K562 (cell line): Measurements from ENCODE around the gene CDKL1. TPM values are rescaled to one million over a fixed set of nuclear protein-coding genes. Genes with fewer than 3 reads are reported as not detected.
A peak's percentile ranks its signal among the peaks of the same experiment; 100 is the strongest.

ENCODE experiments used
- CBX1 ChIP-seq: sonication (generic); IDR thresholded peaks from 2 replicates; pipeline ENCODE4 v1.6.1; 2016; ENCODE audit warnings: antibody characterized with exemption, low read depth, mild to moderate bottlenecking
- CREB1 ChIP-seq, 2 experiments: sonication (generic) in 1 of 2; formaldehyde crosslinking in 1 of 2; IDR thresholded peaks; 2 replicates each; pipeline versions ENCODE4 v1.6.1 to v1.8.0; 2012 to 2022; ENCODE audit warnings: inconsistent platforms in 1 of 2, mild to moderate bottlenecking in 1 of 2, missing genetic modification reagents in 1 of 2, moderate library complexity in 1 of 2
- E2F3 ChIP-seq: fragments of 250-450 bp; sonication (Bioruptor Pico); IDR thresholded peaks from 2 replicates; pipeline ENCODE4 v1.4.0; 2020; ENCODE audit warnings: mild to moderate bottlenecking
- GATAD2A ChIP-seq: fragments of 450-650 bp; IDR thresholded peaks from 2 replicates; pipeline ENCODE4 v1.6.1; 2017
- IFI16 ChIP-seq: fragments of 250-450 bp; sonication (Bioruptor Pico); IDR thresholded peaks from 2 replicates; pipeline ENCODE4 v2.1.2; 2022; ENCODE audit warnings: mild to moderate bottlenecking, inconsistent platforms
- RAD51 ChIP-seq: fragments of 450-650 bp; IDR thresholded peaks from 2 replicates; pipeline ENCODE4 v1.7.1; 2016; ENCODE audit warnings: low read depth, mild to moderate bottlenecking, borderline replicate concordance
- RBM25 ChIP-seq: fragments of 200-400 bp; formaldehyde crosslinking; IDR thresholded peaks from 2 replicates; pipeline ENCODE4 v1.6.1; 2018; ENCODE audit warnings: low read length, low read depth, moderate library complexity; ENCODE audit not compliant: severe bottlenecking
- SREBF1 ChIP-seq: fragments of 150-350 bp; IDR thresholded peaks from 2 replicates; pipeline ENCODE4 v1.6.1; 2014; ENCODE audit warnings: antibody characterized with exemption, low read depth, low read length, borderline replicate concordance
- TEAD4 ChIP-seq, 2 experiments: sonication (generic) in 1 of 2; formaldehyde crosslinking in 1 of 2; IDR thresholded peaks; 2 replicates each; pipeline versions ENCODE4 v1.6.1 to v1.8.0; 2012 to 2022; ENCODE audit warnings: borderline replicate concordance in 1 of 2, inconsistent platforms in 1 of 2, low read length in 1 of 2, mild to moderate bottlenecking in 1 of 2, missing genetic modification reagents in 1 of 2
- ZNF24 ChIP-seq: fragments of 450-650 bp; IDR thresholded peaks from 2 replicates; pipeline ENCODE4 v1.6.1; 2016
- ZNF282 ChIP-seq: sonication (generic); formaldehyde crosslinking; IDR thresholded peaks from 2 replicates; pipeline ENCODE4 v1.8.1; 2023; ENCODE audit warnings: missing genetic modification reagents
- polyA plus RNA-seq, 8 experiments: library from polyadenylated mRNA; depleted of rRNA in 4 of 8; stranded (reverse) in 5 of 8; unstranded in 3 of 8; fragments of >200 nt; fragmentation: Nextera tagmentation in 2 of 8; fragmentation: Illumina TruSeq in 1 of 8; extraction: Ambion mirVana in 2 of 8; extraction: Trizol in 1 of 8; gene quantifications; 2 replicates each; pipeline versions ENCODE4 v1.2.1 to v1.2.3, GENCODE V29; 2011 to 2014; ENCODE audit warnings: inconsistent platforms in 1 of 8, missing spikeins in 1 of 8
- total RNA-seq, 7 experiments: library from RNA; depleted of rRNA in 6 of 7; stranded (reverse); fragments of >200 nt in 6 of 7; fragmentation: Illumina TruSeq in 2 of 7; extraction: Trizol in 2 of 7; gene quantifications; 2 replicates each; pipeline versions ENCODE4 v1.2.1 to v1.2.3, GENCODE V29; 2011 to 2021; ENCODE audit warnings: low replicate concordance in 1 of 7
- TF ChIP-seq, protein P1 (sequence below): fragments of 250-450 bp; sonication (Bioruptor Pico); IDR thresholded peaks from 2 replicates; pipeline ENCODE4 v1.5.0; 2020; ENCODE audit warnings: mild to moderate bottlenecking
- TF ChIP-seq, protein P2 (sequence below): IDR thresholded peaks from 2 replicates; pipeline ENCODE4 v1.6.1; 2012; ENCODE audit warnings: low read depth, low read length, improper control_type of control experiment, borderline replicate concordance
- TF ChIP-seq, protein P3 (sequence below), 2 experiments: IDR thresholded peaks; 2 replicates each; pipeline ENCODE4 v1.6.1; 2012; ENCODE audit warnings: improper control_type of control experiment in 2 of 2, low read depth in 2 of 2, low read length in 2 of 2, borderline replicate concordance in 1 of 2
- TF ChIP-seq, protein P4 (sequence below): fragments of 200-800 bp; sonication (Bioruptor generic); IDR thresholded peaks from 2 replicates; pipeline ENCODE4 v1.6.1; 2017; ENCODE audit warnings: missing genetic modification characterization, missing compliant biosample characterization
- TF ChIP-seq, protein P5 (sequence below): fragments of 250-450 bp; sonication (Bioruptor Pico); IDR thresholded peaks from 2 replicates; pipeline ENCODE4 v1.4.0; 2020; ENCODE audit warnings: mild to moderate bottlenecking

Gene CDKL1
- total and polyA plus RNA-seq, 9 of the 15 experiments (the other 6 are each of a cell fraction or from before 2014, with no cell fraction given), result 2.3 to 35.0 (median 7.5) TPM

DNA sequence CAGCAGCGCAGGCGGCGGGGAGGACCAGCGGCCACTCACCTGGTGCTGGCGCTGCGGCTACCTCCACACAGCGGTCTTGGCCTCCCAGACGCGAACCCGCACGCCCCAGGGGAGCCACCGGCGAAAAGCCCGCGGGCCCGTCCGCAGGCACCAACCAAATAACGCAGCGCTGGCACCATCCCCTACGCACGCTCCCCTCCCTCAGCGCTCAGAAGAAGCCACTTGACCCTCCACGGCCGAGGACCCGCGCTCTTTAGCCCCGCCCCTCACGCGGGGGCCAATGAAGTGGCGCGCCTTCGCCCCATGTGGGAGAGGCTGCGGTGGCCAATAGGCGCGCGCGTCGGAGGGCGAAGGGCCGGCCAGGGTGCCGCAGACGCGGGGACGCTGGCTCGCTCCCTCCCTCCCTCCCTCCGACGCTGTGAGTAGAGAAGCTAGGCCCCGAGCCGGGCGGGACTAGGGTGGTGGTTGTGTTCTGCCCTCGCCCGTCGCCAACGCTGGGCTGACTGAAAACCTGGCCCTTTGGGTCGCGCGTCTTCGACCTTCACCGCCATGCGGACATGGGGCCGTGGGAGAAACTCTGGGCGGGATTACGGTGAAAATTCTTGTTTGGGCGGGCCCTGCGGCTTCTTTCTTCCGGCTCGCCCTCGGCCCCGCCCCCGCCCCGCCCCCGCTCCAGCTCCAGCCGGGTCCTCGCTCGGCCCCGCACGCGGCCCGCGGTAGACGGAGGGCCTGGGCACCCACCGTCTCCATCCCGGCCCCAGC lies 84.5 kb downstream of the CDKL1 start, which contains the start of the genes DMAC2L and L2HGDH (continued):
- TF ChIP-seq, protein P1, sequence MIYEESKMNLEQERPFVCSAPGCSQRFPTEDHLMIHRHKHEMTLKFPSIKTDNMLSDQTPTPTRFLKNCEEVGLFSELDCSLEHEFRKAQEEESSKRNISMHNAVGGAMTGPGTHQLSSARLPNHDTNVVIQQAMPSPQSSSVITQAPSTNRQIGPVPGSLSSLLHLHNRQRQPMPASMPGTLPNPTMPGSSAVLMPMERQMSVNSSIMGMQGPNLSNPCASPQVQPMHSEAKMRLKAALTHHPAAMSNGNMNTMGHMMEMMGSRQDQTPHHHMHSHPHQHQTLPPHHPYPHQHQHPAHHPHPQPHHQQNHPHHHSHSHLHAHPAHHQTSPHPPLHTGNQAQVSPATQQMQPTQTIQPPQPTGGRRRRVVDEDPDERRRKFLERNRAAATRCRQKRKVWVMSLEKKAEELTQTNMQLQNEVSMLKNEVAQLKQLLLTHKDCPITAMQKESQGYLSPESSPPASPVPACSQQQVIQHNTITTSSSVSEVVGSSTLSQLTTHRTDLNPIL (CRISPR knock-in tag), result no peak
- TF ChIP-seq, protein P2, sequence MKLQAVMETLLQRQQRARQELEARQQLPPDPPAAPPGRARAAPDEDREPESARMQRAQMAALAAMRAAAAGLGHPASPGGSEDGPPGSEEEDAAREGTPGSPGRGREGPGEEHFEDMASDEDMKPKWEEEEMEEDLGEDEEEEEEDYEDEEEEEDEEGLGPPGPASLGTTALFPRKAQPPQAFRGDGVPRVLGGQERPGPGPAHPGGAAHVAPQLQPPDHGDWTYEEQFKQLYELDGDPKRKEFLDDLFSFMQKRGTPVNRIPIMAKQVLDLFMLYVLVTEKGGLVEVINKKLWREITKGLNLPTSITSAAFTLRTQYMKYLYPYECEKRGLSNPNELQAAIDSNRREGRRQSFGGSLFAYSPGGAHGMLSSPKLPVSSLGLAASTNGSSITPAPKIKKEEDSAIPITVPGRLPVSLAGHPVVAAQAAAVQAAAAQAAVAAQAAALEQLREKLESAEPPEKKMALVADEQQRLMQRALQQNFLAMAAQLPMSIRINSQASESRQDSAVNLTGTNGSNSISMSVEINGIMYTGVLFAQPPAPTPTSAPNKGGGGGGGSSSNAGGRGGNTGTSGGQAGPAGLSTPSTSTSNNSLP, result no peak
- TF ChIP-seq, protein P3, sequence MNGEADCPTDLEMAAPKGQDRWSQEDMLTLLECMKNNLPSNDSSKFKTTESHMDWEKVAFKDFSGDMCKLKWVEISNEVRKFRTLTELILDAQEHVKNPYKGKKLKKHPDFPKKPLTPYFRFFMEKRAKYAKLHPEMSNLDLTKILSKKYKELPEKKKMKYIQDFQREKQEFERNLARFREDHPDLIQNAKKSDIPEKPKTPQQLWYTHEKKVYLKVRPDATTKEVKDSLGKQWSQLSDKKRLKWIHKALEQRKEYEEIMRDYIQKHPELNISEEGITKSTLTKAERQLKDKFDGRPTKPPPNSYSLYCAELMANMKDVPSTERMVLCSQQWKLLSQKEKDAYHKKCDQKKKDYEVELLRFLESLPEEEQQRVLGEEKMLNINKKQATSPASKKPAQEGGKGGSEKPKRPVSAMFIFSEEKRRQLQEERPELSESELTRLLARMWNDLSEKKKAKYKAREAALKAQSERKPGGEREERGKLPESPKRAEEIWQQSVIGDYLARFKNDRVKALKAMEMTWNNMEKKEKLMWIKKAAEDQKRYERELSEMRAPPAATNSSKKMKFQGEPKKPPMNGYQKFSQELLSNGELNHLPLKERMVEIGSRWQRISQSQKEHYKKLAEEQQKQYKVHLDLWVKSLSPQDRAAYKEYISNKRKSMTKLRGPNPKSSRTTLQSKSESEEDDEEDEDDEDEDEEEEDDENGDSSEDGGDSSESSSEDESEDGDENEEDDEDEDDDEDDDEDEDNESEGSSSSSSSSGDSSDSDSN (IDR thresholded peaks at IDR 0.05; ENCODE audit: borderline replicate concordance in 1 of 2, low read depth in 2 of 2, low read length in 2 of 2), result no peak
- TF ChIP-seq TEAD4 (IDR thresholded peaks at IDR 0.05; ENCODE audit: low read length) (no peak), TEAD4 (CRISPR knock-in tag; IDR thresholded peaks at IDR 0.05; ENCODE audit: borderline replicate concordance) (no peak), GATAD2A (0 out of 2 replicates have a peak, but pooled peaks have one; percentile 27), CREB1 (IDR thresholded peaks at IDR 0.05) (no peak), CREB1 (CRISPR knock-in tag; IDR thresholded peaks at IDR 0.05) (peak; percentile 25; the same call in 1 of the 2 replicates), E2F3 (CRISPR knock-in tag) (0 out of 2 replicates have a peak, but pooled peaks have one; percentile 57), ZNF282 (CRISPR knock-in tag) (0 out of 2 replicates have a peak, but pooled peaks have one; percentile 31), RAD51 (peak; percentile 71), SREBF1 (no peak), IFI16 (CRISPR knock-in tag) (no peak), ZNF24 (0 out of 2 replicates have a peak, but pooled peaks have one; percentile 20), RBM25 (peak; percentile 76), CBX1 (0 out of 2 replicates have a peak, but pooled peaks have one; percentile 41)
- TF ChIP-seq, protein P4, sequence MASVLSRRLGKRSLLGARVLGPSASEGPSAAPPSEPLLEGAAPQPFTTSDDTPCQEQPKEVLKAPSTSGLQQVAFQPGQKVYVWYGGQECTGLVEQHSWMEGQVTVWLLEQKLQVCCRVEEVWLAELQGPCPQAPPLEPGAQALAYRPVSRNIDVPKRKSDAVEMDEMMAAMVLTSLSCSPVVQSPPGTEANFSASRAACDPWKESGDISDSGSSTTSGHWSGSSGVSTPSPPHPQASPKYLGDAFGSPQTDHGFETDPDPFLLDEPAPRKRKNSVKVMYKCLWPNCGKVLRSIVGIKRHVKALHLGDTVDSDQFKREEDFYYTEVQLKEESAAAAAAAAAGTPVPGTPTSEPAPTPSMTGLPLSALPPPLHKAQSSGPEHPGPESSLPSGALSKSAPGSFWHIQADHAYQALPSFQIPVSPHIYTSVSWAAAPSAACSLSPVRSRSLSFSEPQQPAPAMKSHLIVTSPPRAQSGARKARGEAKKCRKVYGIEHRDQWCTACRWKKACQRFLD (CRISPR knock-in tag), result peak; percentile 56; the same call in 1 of the 2 replicates
- TF ChIP-seq, protein P5, sequence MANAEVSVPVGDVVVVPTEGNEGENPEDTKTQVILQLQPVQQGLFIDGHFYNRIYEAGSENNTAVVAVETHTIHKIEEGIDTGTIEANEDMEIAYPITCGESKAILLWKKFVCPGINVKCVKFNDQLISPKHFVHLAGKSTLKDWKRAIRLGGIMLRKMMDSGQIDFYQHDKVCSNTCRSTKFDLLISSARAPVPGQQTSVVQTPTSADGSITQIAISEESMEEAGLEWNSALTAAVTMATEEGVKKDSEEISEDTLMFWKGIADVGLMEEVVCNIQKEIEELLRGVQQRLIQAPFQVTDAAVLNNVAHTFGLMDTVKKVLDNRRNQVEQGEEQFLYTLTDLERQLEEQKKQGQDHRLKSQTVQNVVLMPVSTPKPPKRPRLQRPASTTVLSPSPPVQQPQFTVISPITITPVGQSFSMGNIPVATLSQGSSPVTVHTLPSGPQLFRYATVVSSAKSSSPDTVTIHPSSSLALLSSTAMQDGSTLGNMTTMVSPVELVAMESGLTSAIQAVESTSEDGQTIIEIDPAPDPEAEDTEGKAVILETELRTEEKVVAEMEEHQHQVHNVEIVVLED (CRISPR knock-in tag), result peak; percentile 92
